C1 segment of cervical spinal cord (tissue), 14 donors: ENCODE results near the gene POLR2J.

ENCODE experiments used
- DNase-seq, 14 donors: peaks; one replicate each; lab custom pipeline; 2025; lab: John Stamatoyannopoulos, UW

POLR2J gene

DNA sequence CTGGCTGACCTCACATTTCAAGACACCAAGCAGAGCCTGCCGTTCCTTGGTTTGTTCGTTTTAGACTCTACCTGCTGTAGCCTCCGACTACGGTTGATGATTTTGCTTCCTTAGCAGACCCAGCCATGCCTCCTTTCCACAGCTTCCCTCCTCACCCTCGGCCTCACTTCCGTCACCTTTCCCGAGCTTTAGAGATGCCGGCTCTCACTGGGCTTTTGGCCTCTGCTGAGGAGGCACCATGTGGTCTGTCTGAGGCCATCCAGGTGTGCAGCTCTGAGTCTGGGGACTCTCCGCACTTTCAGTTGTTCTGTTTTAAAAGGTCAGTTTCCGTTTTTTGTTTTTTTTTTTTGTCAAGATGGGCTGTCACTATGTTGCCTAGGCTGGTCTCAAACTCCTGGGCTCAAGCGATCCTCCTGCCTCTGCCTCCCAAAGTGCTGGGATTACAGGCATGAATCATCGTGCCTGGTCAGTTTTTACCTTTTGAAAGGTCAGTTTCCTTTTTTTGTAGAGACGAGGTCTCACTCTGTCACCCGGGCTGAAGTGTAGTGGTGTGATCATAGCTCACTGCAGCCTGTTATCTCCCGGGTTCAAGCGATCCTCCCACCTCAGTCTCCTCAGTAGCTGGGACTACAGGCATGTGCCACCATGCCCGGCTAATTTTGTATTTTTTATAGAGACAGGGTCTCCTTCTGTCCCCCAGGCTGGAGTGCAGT lies 33.6 kb downstream of the POLR2J start:
- no peak for DNase-seq

DNA sequence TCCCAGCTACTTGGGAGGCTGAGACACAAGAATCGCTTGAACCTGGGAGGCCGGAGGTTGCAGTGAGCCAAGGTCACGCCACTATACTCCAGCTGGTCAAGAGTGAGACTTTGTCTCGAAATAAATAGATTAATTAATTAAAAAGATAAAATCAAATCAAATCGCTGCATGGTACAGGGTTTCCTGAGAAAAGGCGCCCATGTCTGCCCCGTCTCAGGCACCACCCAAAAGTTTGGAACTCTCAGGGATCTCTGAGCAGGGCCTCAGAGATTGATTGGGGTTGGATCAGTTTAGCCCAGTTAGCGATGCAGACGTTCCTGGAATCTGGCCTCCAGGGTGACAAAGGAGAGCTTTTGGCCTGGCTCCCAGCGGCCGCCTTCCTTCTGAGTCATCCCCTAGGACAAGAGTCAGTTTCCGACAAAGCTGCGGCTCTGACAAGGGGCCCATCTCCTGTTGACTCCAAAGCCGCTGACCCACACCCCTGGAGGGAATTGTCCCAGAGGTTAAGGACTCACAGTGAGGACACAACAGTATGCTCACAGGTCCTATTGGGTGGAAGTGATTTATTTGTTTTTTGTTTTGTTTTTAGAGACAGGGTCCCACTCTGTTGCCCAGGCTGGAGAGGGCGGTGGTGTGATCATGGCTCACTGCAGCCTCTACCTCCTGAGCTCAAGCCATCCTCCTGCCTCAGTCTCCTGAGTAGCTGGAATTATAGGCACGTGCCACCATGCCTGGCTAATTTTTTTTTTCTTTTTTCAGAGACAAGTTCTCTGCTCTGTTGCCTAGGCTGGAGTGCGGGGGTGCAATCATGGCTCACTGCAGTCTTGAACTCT lies 38.5 kb downstream of the POLR2J start:
- DNase-seq, result peak in 8 of 14 donors; percentile 9 to 80 (median 19)

DNA sequence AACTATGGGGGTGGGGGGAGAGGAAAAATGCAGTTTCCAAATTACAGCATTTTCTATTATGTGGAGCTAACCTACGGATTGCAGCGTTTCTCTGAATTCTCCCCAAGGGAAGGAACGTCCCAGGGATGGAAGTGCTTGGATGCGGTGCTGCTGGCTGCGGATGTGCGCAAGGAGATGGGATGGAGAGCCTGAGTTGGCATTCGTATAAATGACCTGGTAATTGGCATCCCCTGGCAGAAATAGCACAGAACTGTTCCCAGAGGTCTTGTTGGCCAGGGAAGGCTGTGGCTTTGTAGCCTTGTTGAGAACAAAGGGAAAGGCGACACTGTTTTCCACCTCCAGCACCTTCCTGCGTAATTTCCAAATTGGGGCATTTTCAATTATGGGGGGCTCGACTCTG lies 42.6 kb downstream of the POLR2J start:
- DNase-seq, result peak in 1 of 14 donors; percentile 68

DNA sequence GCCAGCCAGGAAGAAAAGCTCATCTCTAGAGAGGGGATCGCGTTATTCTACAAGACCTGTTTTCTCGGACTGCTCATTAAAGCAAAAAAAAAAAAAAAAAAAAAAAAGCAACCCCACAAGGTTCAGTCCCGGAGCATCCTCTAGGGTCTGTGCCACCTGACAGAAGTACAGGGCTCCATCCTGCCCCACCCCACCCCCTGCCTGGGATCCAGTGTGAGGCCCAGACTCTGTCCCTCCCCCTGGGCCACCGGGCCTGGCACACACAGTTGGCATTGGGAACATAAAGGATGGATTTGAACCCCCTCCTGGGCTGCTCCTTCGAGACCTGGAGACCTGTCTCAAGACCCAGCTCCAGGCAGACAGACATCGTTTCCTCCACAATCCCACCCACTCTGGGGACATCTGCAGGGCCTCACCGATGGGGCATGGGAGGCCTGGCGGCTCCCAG lies 44.7 kb downstream of the POLR2J start:
- DNase-seq, result peak in 3 of 14 donors; percentile 26 to 55 (median 30)

DNA sequence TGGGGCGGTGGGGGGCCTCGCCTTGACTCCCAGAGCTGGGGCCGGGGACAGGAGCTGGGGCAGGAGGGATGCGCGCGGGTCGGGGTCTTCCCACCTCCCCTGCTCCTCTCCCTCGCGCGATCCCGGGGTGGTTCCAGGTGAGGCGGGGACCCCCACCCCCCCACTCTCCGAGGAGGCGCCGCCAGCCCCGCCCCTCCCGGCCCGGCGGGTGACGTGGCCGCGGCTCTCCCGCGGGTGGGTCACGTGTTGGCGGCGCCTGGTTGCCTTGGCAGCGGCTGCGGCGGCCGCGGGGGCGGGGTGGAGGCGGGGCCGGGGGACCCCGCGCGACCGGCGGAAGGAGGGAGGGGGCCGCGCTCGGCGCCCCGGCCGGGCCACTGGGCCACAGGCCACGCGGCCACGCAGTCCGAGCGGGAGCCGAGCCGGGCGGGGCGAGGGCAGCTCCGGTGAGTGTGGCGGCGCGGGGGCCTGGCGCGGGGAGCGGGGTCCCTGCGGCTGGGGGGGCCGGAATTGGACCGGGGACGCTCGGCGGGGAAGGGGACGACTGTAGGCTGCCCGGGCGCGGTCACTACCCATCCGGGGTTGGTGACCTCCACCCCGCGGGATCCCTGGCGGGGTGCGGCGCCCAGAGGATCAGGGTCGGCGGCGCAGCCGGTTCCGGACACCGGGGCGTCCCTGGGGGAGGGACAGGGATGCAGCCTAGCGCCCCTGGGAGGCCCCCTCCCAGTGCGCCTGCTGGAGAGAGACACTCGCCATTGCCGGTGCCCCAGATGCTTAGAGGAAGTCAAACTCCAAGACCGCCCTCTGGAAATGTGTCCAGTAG lies 45.3 kb downstream of the POLR2J start, which contains the start of gene ORAI2:
Gene ORAI2, plus strand, starts transcription at position 357 of the 820 bp plus-strand sequence. CDS start 5,382 bp downstream, outside the sequence.
- DNase-seq, result peak in 13 of 14 donors; percentile 21 to 85 (median 53)

DNA sequence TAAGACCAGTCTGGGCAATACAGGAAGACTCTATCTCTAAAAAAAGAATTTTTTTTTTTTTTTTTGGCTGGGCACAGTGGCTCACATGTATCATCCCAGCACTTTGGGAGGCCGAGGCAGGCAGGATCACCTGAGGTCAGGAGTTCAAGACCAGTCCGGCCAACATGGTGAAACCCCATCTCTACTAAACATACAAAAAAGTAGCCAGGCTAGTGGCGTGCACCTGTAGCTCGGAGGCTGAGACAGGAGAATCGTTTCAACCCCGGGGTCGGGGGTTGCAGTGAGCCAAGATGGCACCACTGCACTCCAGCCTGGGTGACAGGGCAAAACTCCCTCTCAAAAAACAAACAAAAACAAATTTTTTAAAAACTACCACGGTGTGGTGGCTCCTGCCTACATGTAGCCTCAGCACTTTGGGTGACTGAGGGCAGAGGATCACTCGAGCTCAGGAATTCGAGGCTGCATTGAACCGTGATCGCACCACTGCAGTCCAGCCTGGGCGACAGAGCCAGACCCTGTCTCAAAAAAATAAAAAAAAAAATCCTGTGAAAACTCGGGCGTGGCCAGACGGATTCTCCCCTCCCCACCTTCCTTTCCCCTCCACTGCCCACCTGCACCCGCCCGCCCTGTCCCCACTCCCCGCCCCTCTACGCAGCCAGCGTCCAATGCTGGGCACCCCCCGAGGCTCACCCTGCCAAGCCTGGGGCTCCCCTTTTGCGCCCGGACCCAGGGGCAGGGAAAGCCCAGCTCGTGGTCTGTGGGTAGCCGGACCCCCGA lies 46.1 kb downstream of the POLR2J start:
- DNase-seq, result no peak

DNA sequence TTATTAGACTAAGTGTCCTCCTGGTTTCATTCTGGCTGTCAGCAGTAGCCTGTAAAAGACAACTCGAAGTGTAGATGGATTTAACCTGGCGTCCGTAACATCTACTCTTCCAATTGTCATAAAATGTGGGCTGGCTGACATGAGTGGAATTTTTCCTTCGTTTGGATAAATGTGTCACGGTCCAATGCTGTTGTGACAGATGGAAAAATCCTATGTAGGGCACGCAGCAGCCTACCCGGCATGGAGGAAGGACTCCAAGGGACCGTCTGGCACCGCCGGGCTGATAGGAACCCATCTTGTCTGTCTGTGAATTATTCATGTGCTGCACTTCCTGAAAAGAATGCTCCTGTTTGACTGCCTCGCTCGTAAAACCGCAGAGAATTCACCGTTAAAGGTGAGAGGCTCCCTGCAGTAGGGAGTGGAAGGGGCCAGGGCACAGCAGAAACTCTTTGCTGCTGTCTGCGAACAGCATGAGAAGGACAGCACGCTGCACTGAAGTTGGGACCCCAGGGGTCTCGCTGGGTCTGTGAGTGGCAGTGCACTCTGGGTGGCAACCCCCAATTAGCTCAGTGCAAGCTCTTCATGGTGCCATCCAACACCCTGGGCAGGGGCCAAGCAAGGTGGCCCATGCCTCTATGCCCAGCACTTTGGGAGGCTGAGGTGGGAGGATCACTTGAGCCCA lies 47.0 kb downstream of the POLR2J start:
- DNase-seq, result peak in 6 of 14 donors; percentile 4 to 96 (median 18)

DNA sequence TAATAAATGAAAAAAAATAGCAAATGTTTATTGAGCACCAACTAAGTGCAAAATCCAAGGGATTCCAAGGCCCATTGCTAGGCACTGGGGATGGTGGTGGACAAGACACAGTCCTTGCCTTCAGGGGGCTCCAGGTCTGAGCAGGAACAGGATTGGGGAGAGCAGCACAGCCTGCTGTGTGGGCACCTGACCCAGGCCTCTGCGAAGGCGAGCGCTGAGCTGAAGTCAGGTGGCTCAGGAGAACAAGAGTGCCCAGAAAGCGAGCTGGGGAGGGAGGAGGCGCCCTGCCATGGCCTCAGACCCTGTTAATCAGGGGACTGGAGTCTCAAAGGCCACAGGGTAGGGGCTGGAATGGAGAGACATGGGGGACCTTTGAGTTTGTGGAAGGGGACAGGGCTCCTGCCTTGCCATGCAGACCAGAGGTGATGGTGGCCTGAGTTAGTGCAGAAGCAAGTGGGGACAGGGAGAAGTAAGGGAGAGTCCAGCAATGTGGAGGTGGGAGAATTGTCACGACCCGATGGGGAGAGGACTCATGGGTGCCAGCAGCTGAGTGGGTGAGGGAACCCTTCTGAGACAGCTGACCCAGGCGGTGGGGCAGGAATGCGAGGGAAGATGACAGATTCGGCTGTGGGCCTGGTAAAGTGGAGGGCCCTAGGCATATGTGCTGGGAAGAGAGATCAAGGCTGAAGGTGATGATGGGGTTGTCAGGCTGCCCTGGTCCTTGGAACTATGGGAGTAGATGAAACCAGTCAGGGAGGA lies 49.4 kb downstream of the POLR2J start:
- no peak for DNase-seq

DNA sequence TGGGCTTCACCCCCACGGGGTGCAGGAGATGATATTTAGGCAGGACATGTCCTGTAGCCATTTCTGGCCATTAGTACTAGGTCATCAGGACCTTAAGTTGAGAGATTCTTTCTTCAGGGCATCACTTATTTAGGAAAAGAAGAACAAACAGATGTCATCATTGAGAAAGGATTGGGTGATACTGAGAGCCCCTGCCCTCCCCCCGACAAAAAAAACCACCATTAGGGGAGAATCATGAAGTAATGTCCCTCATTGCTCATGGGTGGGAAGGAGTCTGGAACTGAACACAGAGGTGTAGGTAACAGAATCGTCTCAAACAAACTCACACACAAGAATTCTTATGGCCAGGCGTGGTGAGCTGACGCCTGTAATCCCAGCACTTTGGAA lies 51.7 kb downstream of the POLR2J start:
- DNase-seq, result no peak

DNA sequence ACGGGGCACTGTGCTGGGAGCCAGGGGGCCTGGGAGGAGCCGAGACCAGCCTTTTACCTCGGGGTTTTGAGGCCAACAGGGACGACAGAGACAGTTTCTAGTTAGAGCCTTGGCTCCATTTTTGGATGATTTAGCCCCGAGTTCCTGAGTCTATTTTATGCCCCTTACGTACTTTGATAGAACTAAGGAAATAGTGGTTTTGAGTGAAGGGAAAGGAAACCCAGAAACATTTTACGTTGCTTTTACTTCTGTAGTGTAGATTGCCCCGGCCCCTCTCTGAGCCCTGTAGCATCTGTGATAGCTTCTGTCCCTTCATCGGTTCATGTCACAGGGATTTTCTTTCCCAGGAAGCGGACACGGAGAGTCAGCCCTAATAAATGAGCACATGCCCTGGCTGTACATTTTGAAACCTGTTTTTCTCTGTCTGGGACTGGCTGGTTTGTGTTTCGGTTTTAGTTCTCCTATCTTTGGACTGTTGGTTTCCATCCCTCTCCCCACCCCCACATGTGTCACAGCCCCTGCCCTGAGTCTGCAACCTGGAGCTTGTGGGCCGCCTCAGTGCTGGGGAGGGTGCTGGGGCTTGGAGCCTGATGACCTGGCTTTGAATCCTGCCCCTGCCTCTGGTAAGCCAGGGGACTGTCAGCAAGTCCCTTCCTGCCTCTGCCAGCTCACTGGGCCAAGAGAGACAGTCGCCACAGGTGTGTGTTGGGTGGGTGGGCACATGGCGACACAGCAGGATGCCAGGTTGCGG lies 52.3 kb downstream of the POLR2J start:
- DNase-seq, result peak in 7 of 14 donors; percentile 15 to 37 (median 26)

DNA sequence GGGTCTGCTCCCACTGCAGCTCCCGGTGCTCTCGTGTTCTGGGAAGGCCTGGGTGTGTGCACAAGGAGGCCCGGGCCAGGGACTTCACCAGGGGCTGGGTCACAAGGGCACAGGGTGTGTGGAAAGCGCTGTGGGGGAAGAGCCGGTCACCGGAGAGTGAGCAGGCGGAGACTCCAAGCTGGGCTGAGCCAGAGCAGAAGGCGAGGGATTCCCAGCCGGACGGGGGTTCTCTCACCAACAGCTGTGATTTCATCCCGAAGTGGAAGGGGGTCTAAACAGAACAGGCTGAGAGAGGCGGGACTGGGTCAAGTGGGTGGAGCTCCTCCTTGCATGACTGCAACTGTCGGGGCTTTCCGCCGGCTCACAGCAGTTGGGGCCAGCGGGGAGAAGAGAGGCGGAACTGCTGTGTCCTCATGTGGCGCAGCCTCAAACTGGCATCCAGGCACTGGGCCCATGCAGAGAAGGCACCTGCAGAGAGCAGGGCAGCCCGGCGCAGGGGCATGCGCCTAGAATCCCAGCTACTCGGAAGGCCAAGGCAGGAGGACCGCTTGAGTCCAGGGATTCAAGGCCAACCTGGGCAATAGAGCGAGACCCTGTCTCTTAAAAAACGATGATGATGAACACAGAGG lies 53.0 kb downstream of the POLR2J start:
- peak in 8 of 14 donors; percentile 14 to 80 (median 38) for DNase-seq

DNA sequence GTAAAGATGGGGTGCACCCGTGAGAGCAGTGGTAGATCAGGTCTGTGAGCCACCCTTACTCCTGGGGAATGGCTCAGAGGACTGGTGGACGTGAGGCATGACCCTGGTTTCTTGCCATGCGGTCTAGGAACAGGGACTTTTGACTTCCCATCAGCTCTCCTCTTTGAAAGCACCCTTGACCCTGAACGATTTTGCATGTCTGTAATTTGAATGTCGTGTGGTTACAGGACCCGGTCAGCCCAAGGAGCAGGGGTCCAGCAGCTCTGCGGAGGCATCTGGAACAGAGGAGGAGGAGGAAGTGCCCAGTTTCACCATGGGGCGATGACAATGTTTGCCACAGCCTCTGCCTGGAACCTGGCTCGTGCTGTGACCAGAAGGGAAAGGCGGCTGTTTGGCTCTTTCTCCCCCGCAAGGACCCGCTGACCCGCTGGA lies 53.9 kb downstream of the POLR2J start:
- peak in 6 of 14 donors; percentile 7 to 27 (median 16) for DNase-seq

DNA sequence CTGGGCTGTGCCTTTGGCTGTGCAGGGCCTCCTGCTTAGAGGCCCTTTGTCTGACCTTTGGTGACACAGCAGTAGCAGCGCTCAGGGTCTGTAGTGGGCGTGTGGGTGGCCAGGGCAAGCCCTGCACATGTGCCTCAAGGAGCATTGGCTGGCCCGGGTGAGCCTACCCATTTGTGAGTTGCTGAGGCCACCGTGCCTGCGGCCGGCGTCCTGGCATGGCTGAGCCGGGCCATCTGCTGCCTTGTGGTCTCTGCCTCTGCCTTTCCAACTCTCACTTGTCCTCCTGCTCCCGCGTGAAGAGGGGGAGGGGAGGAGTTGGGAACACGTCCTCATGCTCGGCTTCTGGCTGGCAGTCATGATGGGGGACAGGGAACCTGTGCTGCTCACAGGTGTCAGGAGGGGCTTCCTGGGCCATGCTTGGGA lies 54.6 kb downstream of the POLR2J start:
- peak in 2 of 14 donors; percentile 34 to 90 for DNase-seq
